Esophagus muscularis mucosa (tissue), 4 donors: Measurements from ENCODE around the gene SH3BGR. TPM values are rescaled to one million over a fixed set of nuclear protein-coding genes. Genes with fewer than 3 reads are reported as not detected.

Experiments
- DNase-seq: peaks from one replicate; pipeline ENCODE4 v3.0.0-alpha.2; 2017; ENCODE audit errors: extremely low spot score
- H3K27ac ChIP-seq, 4 donors: fragments of 200-600 bp; sonication (generic); replicated peaks in 1 of 4; 1 replicate in 3 of 4; 2 replicates in 1 of 4; pipeline ENCODE4 v1.5.1; 2016 to 2019; ENCODE audit warnings: mild to moderate bottlenecking in 1 of 4
- H3K27me3 ChIP-seq, 4 donors: fragments of 200-600 bp; sonication (generic); one replicate each; pipeline versions ENCODE4 v1.5.1 to v1.6.0; 2016 to 2019
- H3K36me3 ChIP-seq, 4 donors: fragments of 200-600 bp; sonication (generic); one replicate each; pipeline ENCODE4 v1.5.1; 2016 to 2019
- H3K4me1 ChIP-seq, 4 donors: fragments of 200-600 bp; sonication (generic); one replicate each; pipeline ENCODE4 v1.5.1; 2016 to 2019
- H3K4me3 ChIP-seq, 4 donors: fragments of 200-600 bp; sonication (generic); 1 replicate in 2 of 4; 2 replicates in 2 of 4; pipeline ENCODE4 v1.5.1; 2016 to 2019; ENCODE audit warnings: mild to moderate bottlenecking in 4 of 4, moderate library complexity in 1 of 4
- H3K9me3 ChIP-seq, 4 donors: fragments of 200-600 bp; sonication (generic); 1 replicate in 3 of 4; 2 replicates in 1 of 4; pipeline ENCODE4 v1.5.1; 2016 to 2019
- EP300 ChIP-seq: sonication (generic); formaldehyde crosslinking; IDR thresholded peaks from one replicate; pipeline ENCODE4 v1.6.1; 2017; ENCODE audit warnings: antibody characterized with exemption
- POLR2A ChIP-seq: fragments of 450-650 bp; IDR thresholded peaks from one replicate; pipeline ENCODE4 v1.6.1; 2017; ENCODE audit warnings: antibody characterized with exemption, moderate library complexity, mild to moderate bottlenecking, low read depth
- POLR2AphosphoS5 ChIP-seq, 2 donors: sonication (generic); formaldehyde crosslinking; IDR thresholded peaks; one replicate each; pipeline ENCODE4 v1.6.1; 2017; ENCODE audit warnings: antibody characterized with exemption in 2 of 2
- WGBS: methylation state at CpG from one replicate; pipeline ENCODE4 v1.1.5; 2018; 5-methylcytosine and 5-hydroxymethylcytosine counted together
- intact Hi-C: fragments of 100-400 bp; cut with DNase I; formaldehyde crosslinking; loops from one replicate; pipeline ENCODE4 v1.15.1; 2023
- total RNA-seq, 4 donors: library from RNA; depleted of rRNA; stranded (reverse); fragments of >200 nt; gene quantifications; one replicate each; pipeline versions ENCODE4 v1.1.0 to v1.2.1, GENCODE V29; 2016
- TF ChIP-seq, protein P1 (sequence below), 3 experiments: fragments of 200-600 bp in 2 of 3; fragments of 450-650 bp in 1 of 3; sonication (generic) in 2 of 3; IDR thresholded peaks; one replicate each; pipeline ENCODE4 v1.5.1; 2017 to 2019; ENCODE audit warnings: antibody characterized with exemption in 3 of 3, mild to moderate bottlenecking in 2 of 3, moderate library complexity in 1 of 3

Gene SH3BGR
- total RNA-seq, 4 donors from 2014 or later: 9.7 to 33.9 (median 24.1) TPM

DNA sequence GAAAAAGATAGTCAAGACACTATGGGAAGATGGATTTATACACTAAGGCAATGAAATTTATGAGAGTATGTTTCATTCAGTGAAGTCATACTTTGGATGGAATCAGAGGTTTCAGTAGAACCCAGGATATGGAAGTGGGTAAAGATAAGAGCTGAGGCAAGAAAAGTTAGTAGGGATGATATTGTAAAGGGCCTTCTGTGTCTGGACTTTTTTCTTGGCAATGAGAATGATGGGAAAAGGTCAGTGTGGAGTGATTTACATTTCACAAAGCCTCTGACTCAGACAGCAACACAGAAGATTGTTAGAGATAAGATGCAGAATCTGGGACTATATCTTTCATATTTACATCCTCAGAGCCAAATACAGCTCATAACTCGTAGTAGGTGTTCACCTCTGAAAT lies 32.1 kb downstream of the SH3BGR start:
- H3K4me3 ChIP-seq: no peak overlapping the region
- H3K27ac ChIP-seq: peak overlapping the region; percentile 43 to 72 (median 56)
- peaks cover 0 to 9% (median 0%) of the 10 kb centered on the region in 4 donors for H3K36me3 ChIP-seq
- WGBS: 58% methylated on average over 1 of the region's 1 CpG
- H3K4me1 ChIP-seq: peaks cover 5 to 30% (median 23%) of the 10 kb centered on the region in 4 donors
- H3K9me3 ChIP-seq: no peaks in the 10 kb centered on the region
- DNase-seq: no peak
- intact Hi-C loops: no loop called here
- no peak for TF ChIP-seq POLR2AphosphoS5 (IDR thresholded peaks at IDR 0.05)
- no peak for TF ChIP-seq EP300
- TF ChIP-seq, protein P1, sequence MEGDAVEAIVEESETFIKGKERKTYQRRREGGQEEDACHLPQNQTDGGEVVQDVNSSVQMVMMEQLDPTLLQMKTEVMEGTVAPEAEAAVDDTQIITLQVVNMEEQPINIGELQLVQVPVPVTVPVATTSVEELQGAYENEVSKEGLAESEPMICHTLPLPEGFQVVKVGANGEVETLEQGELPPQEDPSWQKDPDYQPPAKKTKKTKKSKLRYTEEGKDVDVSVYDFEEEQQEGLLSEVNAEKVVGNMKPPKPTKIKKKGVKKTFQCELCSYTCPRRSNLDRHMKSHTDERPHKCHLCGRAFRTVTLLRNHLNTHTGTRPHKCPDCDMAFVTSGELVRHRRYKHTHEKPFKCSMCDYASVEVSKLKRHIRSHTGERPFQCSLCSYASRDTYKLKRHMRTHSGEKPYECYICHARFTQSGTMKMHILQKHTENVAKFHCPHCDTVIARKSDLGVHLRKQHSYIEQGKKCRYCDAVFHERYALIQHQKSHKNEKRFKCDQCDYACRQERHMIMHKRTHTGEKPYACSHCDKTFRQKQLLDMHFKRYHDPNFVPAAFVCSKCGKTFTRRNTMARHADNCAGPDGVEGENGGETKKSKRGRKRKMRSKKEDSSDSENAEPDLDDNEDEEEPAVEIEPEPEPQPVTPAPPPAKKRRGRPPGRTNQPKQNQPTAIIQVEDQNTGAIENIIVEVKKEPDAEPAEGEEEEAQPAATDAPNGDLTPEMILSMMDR (IDR thresholded peaks at IDR 0.05): no peak
- no peak for TF ChIP-seq POLR2A
- H3K27me3 ChIP-seq: no peaks in the 10 kb centered on the region

DNA sequence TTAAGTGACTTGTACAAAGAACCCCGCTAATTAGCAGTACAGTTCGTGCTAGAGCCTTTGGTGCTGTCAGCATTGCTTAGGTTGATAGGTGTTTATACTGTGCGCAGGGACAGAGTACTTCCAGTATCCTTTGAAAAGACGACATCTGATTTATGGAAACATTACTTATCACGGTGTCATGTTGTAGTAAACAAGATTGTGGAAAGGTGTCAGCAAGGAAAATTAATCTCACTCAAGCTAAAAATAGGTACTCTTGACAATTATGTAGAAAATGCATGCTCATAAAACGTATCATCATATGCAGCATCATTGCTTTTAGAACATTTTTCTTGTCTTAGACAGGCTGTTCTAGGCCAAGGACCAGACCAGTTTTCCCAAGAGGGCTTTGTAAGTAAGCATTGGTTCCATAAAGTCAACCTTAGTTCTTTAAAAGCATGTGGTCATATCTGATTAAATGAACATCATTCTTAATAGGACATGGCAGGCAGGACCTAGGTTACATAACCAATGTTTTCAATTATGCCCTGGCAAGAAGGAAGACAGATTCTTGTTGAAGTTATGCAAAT lies 33.0 kb downstream of the SH3BGR start:
- Histone ChIP-seq H3K27me3 (no peaks in the 10 kb centered on the region), H3K27ac (peak overlapping the region; percentile 43 to 72 (median 56)), H3K4me1 (peaks cover 5 to 30% (median 23%) of the 10 kb centered on the region in 4 donors), H3K9me3 (no peaks in the 10 kb centered on the region), H3K36me3 (peaks cover 0 to 9% (median 0%) of the 10 kb centered on the region in 4 donors), H3K4me3 (no peak overlapping the region)
- 19% methylated on average over 6 of the region's 6 CpGs for WGBS
- DNase-seq: no peak
- peak; percentile 91 for TF ChIP-seq EP300
- TF ChIP-seq, protein P1 (IDR thresholded peaks at IDR 0.05): no peak
- peak; percentile 70 to 82 for TF ChIP-seq POLR2AphosphoS5 (IDR thresholded peaks at IDR 0.05)
- no peak for TF ChIP-seq POLR2A
- intact Hi-C loops: no loop called here

DNA sequence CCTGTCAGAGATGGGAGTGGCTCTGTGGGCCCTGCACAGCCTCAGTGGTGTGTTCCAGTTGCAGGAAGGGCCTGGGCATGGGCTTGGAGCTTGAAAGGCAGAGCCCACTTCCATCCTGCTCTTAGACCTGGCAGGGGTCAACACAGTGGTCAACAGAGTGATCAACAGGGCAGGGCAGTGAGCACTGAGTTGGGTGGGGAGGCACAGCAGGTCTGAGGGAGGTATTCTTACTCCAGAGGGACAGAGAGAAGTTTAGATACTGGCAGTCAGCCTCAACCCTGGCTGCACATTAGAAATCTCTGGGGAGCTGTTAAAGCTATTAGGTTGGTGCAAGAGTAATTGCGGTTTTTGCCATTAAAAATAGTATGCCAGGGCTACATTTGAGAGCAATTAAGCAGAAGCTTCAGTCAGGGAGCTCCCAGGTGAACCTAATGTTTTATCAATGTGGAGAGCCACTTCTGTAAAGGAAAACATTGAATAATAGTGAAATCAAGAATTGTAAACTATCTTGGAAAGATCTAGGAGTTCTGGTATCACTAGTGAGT lies 37.7 kb downstream of the SH3BGR start:
- DNase-seq: no peak
- Histone ChIP-seq H3K4me3 (no peak overlapping the region), H3K27ac (no peak overlapping the region), H3K27me3 (no peaks in the 10 kb centered on the region), H3K36me3 (peaks cover 0 to 9% (median 0%) of the 10 kb centered on the region in 4 donors), H3K4me1 (peaks cover 4 to 9% (median 7%) of the 10 kb centered on the region in 4 donors), H3K9me3 (peaks cover 0 to 6% (median 0%) of the 10 kb centered on the region in 4 donors)
- no peak for TF ChIP-seq POLR2AphosphoS5 (IDR thresholded peaks at IDR 0.05)
- TF ChIP-seq, protein P1 (IDR thresholded peaks at IDR 0.05): no peak
- no peak for TF ChIP-seq POLR2A
- no peak for TF ChIP-seq EP300
- WGBS: 81% methylated on average over 1 of the region's 1 CpG
- intact Hi-C loops: no loop called here

DNA sequence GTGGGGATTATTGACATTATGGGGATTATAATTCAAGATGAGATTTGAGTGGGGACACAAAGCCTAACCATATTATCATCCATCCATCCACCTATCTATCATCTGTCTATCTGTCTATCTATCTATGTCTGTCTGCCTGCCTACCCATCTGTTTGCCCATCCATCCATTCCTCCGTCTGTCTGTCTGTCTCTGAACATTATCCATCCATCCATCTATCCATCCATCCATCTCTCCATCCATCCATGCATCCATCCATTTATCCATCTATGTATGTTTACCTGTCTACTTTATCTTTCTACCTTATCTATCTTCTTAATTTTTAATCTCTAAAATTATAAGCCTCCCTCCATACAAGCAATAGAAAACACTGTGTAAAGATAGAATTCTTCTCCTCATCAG lies 47.4 kb downstream of the SH3BGR start:
- no peaks in the 10 kb centered on the region for H3K27me3 ChIP-seq
- H3K4me3 ChIP-seq: no peak overlapping the region
- no peaks in the 10 kb centered on the region for H3K4me1 ChIP-seq
- WGBS: 92% methylated on average over 1 of the region's 1 CpG
- H3K9me3 ChIP-seq: peaks cover 0 to 4% (median 0%) of the 10 kb centered on the region in 4 donors
- intact Hi-C loops: no loop called here
- TF ChIP-seq, protein P1 (IDR thresholded peaks at IDR 0.05): no peak
- TF ChIP-seq POLR2A (no peak), EP300 (no peak)
- H3K27ac ChIP-seq: no peak overlapping the region
- no peak for DNase-seq
- peaks cover 0 to 8% (median 0%) of the 10 kb centered on the region in 4 donors for H3K36me3 ChIP-seq

DNA sequence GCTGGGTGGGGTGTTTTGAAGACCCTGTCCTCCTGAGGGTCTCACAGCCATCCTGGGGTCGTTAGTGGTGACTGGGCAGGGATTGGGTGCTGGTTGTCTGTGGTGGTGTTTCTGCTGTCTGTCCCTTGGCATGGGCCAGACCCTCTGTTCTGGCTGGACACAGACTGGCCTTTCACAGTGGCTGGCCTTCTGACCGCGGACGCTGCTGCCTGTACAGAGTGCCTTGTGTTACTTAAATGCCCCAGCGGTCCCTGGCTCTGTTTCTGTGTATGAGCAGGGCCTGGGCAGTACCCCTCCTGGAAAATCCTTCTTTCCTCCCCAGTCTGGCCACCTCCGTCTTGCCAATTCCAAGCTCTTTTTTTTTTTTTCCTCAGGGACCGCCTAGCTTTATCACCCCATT lies 50.9 kb downstream of the SH3BGR start:
- no peak for DNase-seq
- no peaks in the 10 kb centered on the region for H3K9me3 ChIP-seq
- 78% methylated on average over 7 of the region's 7 CpGs for WGBS
- no peak overlapping the region for H3K4me3 ChIP-seq
- TF ChIP-seq, protein P1 (IDR thresholded peaks at IDR 0.05): no peak
- TF ChIP-seq POLR2AphosphoS5 (IDR thresholded peaks at IDR 0.05) (no peak), EP300 (no peak), POLR2A (no peak)
- peaks cover 0 to 8% (median 0%) of the 10 kb centered on the region in 4 donors for H3K36me3 ChIP-seq
- intact Hi-C loops: no loop called here
- H3K27ac ChIP-seq: peak overlapping the region in 2 of 4 donors; percentile 13 to 54
- H3K4me1 ChIP-seq: no peaks in the 10 kb centered on the region
- no peaks in the 10 kb centered on the region for H3K27me3 ChIP-seq
